H1 (cell line): ENCODE results near the gene HCST. TPM values are rescaled to one million over a fixed set of nuclear protein-coding genes. Genes with fewer than 3 reads are reported as not detected.
A peak's percentile ranks its signal among the peaks of the same experiment; 100 is the strongest.

Experiments used
- BCL11A ChIP-seq, 2 experiments: IDR thresholded peaks; one replicate each; pipeline ENCODE4 v1.6.1; 2011; ENCODE audit warnings: low read depth in 2 of 2, low read length in 2 of 2, mild to moderate bottlenecking in 2 of 2
- CREB1 ChIP-seq: IDR thresholded peaks from 2 replicates; pipeline ENCODE4 v1.6.1; 2012; ENCODE audit warnings: inconsistent platforms
- HDAC2 ChIP-seq, 2 experiments: fragments of 300-600 bp in 1 of 2; sonication (generic) in 1 of 2; IDR thresholded peaks; 2 replicates each; pipeline ENCODE4 v1.6.1; 2011 to 2012; ENCODE audit warnings: low read depth in 2 of 2, low read length in 2 of 2, mild to moderate bottlenecking in 2 of 2, moderate library complexity in 2 of 2, borderline replicate concordance in 1 of 2, inconsistent platforms in 1 of 2
- HDAC6 ChIP-seq: IDR thresholded peaks from one replicate; pipeline ENCODE4 v1.7.1; 2012; ENCODE audit warnings: low read depth, mild to moderate bottlenecking, inconsistent platforms, low read length, moderate library complexity
- JUND ChIP-seq: IDR thresholded peaks from 2 replicates; pipeline ENCODE4 v1.6.1; 2011; ENCODE audit warnings: mild to moderate bottlenecking, improper control_type of control experiment, low read length
- PHF8 ChIP-seq: fragments of 200-600 bp; sonication (generic); conservative IDR thresholded peaks from 2 replicates; pipeline ENCODE4 v1.7.1; 2012; ENCODE audit warnings: low read depth, mild to moderate bottlenecking, inconsistent platforms, low read length, moderate library complexity
- POLR2AphosphoS5 ChIP-seq: IDR thresholded peaks from 2 replicates; pipeline ENCODE4 v1.6.1; 2011; ENCODE audit warnings: low read depth, low read length
- RBBP5 ChIP-seq: IDR thresholded peaks from 2 replicates; pipeline ENCODE4 v1.7.1; 2012; ENCODE audit warnings: low read depth, mild to moderate bottlenecking, inconsistent platforms, low read length, moderate library complexity, borderline replicate concordance
- RXRA ChIP-seq: IDR thresholded peaks from 2 replicates; pipeline ENCODE4 v1.6.1; 2011; ENCODE audit warnings: low read depth, mild to moderate bottlenecking, low read length, moderate library complexity; ENCODE audit not compliant: insufficient read depth
- SIN3A ChIP-seq, 2 experiments: IDR thresholded peaks in 1 of 2; conservative IDR thresholded peaks in 1 of 2; 2 replicates each; pipeline ENCODE4 v1.6.1; 2011 to 2012; ENCODE audit warnings: low read length in 2 of 2, improper control_type of control experiment in 1 of 2, low read depth in 1 of 2, mild to moderate bottlenecking in 1 of 2
- SIX5 ChIP-seq: IDR thresholded peaks from 2 replicates; pipeline ENCODE4 v1.6.1; 2011; ENCODE audit warnings: mild to moderate bottlenecking, low read depth, low read length
- SP4 ChIP-seq: IDR thresholded peaks from 2 replicates; pipeline ENCODE4 v1.6.1; 2012; ENCODE audit warnings: low read length, inconsistent platforms
- SRF ChIP-seq: IDR thresholded peaks from 2 replicates; pipeline ENCODE4 v1.6.1; 2011; ENCODE audit warnings: mild to moderate bottlenecking, low read depth, low read length, moderate library complexity
- TAF1 ChIP-seq: IDR thresholded peaks from 2 replicates; pipeline ENCODE4 v1.6.1; 2011; ENCODE audit warnings: mild to moderate bottlenecking, low read depth, low read length
- TEAD4 ChIP-seq: IDR thresholded peaks from 2 replicates; pipeline ENCODE4 v1.6.1; 2012; ENCODE audit warnings: low read depth, low read length, inconsistent platforms, mixed read lengths
- USF2 ChIP-seq: IDR thresholded peaks from 2 replicates; pipeline ENCODE4 v1.6.1; 2011; ENCODE audit warnings: low read length, improper control_type of control experiment
- polyA plus RNA-seq, 7 experiments: library from polyadenylated mRNA; depleted of rRNA in 3 of 7; stranded (reverse) in 5 of 7; unstranded in 2 of 7; fragments of >200 nt in 5 of 7; fragments of 200-250 nt in 2 of 7; gene quantifications; 1 replicate in 5 of 7; 2 replicates in 1 of 7; 4 replicates in 1 of 7; pipeline versions ENCODE4 v1.2.1 to v1.2.3, GENCODE V29; 2011 to 2013; ENCODE audit warnings: missing spikeins in 2 of 7, mixed read lengths in 2 of 7
- total RNA-seq: library from RNA; stranded (reverse); fragmentation: NEBNext Ultra II Directional; extraction: Animal tissue kit (Norgen Biotek cat#: 25700); gene quantifications from 2 replicates; pipeline ENCODE4 v1.2.1, GENCODE V29; 2021

Gene HCST
- total and polyA plus RNA-seq, 2 of the 8 experiments (the other 6 are each of a cell fraction or from before 2014, with no cell fraction given): 2.8 TPM; not detected in 1

DNA sequence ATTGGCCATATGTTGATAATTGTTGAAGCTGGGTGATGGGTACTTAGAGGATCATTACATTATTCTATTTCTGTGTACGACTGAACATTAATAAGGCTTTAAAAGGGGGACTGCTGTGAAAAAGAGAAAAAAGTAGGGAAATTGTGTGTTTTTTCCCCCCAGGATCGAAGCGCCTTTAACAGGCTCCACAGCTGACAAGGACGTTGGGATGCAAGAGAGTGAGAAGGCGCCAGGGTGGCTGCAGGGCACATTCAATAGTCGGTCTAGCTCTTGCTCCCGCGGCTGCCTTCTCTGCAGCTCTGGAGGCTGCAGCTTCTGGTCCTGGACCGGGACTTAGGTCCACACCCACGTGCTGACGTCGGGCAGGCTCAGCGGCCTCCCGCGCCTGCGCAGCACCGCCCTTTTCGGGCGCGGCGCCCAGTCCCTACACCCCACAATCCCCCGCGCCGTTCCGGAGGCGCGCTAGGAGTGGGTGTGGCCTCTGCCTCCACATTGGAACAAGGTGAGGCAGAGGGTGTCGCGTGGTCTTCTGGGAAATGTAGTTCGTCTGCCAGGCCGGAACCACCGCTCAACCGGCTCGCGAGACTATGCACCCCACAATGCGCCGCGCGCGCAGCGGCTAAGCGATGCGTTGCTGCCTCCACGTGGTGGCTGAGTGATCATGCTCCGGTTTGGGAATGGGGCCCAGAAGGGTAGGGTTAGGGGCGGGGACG lies 29.0 kb downstream of the HCST start (continued):
- TF ChIP-seq PHF8 (peak; percentile 63), SIN3A (conservative IDR thresholded peaks at IDR 0.05 in 1 of 2, IDR thresholded peaks at IDR 0.05 in 1 of 2; ENCODE audit: low read depth in 1 of 2, low read length in 2 of 2) (peak in 1 of 2 experiments; percentile 94; a peak in 2 of 4 replicates), TEAD4 (0 out of 2 replicates have a peak, but pooled peaks have one; percentile 29), USF2 (peak; percentile 54), JUND (0 out of 2 replicates have a peak, but pooled peaks have one; percentile 38), CREB1 (peak; percentile 78), RXRA (no peak), RBBP5 (no peak), SP4 (peak; percentile 40; the same call in 1 of the 2 replicates), BCL11A (IDR thresholded peaks at IDR 0.05; ENCODE audit: low read depth in 2 of 2, low read length in 2 of 2) (no peak), HDAC6 (no peak), POLR2AphosphoS5 (peak; percentile 85), SIX5 (peak; percentile 81), SRF (0 out of 2 replicates have a peak, but pooled peaks have one; percentile 15), TAF1 (peak; percentile 92), HDAC2 (IDR thresholded peaks at IDR 0.05; ENCODE audit: borderline replicate concordance in 1 of 2, low read depth in 2 of 2, low read length in 2 of 2) (no peak)
